HG02981 (cell line): ENCODE measurements around the gene UBTD2.
"Not testable (repeated sequence)": the region's sequence is repeated elsewhere in the genome, so short reads cannot be mapped to it uniquely, and the experiment has no call there.

ENCODE experiments used
- ATAC-seq: cut with Tn5 transposase; IDR thresholded peaks from one replicate; pipeline ENCODE4 v1.9.1; 2021; ENCODE audit warnings: mild to moderate bottlenecking, moderate library complexity; ENCODE audit not compliant: unreplicated experiment

UBTD2 gene

GRCh38 chr5:172199446-172199845 lies 84.1 kb downstream of the UBTD2 start:
- no peak for ATAC-seq

- ATAC-seq: not testable (repeated sequence)
These were observed 85.8 kb downstream of the UBTD2 start for GRCh38 chr5:172197775-172198174.

- ATAC-seq: no peak
These were observed 88.4 kb downstream of the UBTD2 start for GRCh38 chr5:172194985-172195774.

GRCh38 chr5:172193872-172194271 lies 89.7 kb downstream of the UBTD2 start, which contains the start of gene EFCAB9:
Gene EFCAB9 (plus strand): TSS chr5:172194172. CDS start chr5:172194173, 1 bp downstream.
- no peak for ATAC-seq

GRCh38 chr5:172189693-172190296 lies 93.8 kb downstream of the UBTD2 start:
- no peak for ATAC-seq

- no peak for ATAC-seq
These were observed 94.5 kb downstream of the UBTD2 start for GRCh38 chr5:172188893-172189692.

GRCh38 chr5:172188033-172188892 lies 95.3 kb downstream of the UBTD2 start, which contains the start of gene STK10:
Gene STK10 (minus strand): TSS chr5:172188224. CDS start chr5:172188042, 182 bp downstream.
- ATAC-seq: peak; percentile 70

- ATAC-seq: peak; percentile 14
These were observed 96.2 kb downstream of the UBTD2 start for GRCh38 chr5:172187118-172188032.

GRCh38 chr5:172186114-172186695 lies 97.4 kb downstream of the UBTD2 start:
- no peak for ATAC-seq

GRCh38 chr5:172185096-172185461 lies 98.5 kb downstream of the UBTD2 start:
- ATAC-seq: no peak

- no peak for ATAC-seq
These were observed 99.7 kb downstream of the UBTD2 start for GRCh38 chr5:172183881-172184280.

- ATAC-seq: no peak
These were observed 101.3 kb downstream of the UBTD2 start for GRCh38 chr5:172182291-172182690.

GRCh38 chr5:172180936-172181335 lies 102.6 kb downstream of the UBTD2 start:
- ATAC-seq: no peak

GRCh38 chr5:172178991-172179989 lies 104.3 kb downstream of the UBTD2 start:
- ATAC-seq: peak; percentile 31

GRCh38 chr5:172178301-172178987 lies 105.1 kb downstream of the UBTD2 start:
- ATAC-seq: no peak

- no peak for ATAC-seq
These were observed 106.4 kb downstream of the UBTD2 start for GRCh38 chr5:172177176-172177575.

GRCh38 chr5:172175263-172175719 lies 108.3 kb downstream of the UBTD2 start:
- peak; percentile 42 for ATAC-seq
